K562 (cell line): ENCODE measurements around the gene EIF1B. TPM values are rescaled to one million over a fixed set of nuclear protein-coding genes. Genes with fewer than 3 reads are reported as not detected.

ENCODE experiments used
- AFF4 ChIP-seq: sonication (generic); formaldehyde crosslinking; IDR thresholded peaks from 2 replicates; pipeline ENCODE4 v1.8.0; 2023; ENCODE audit warnings: mild to moderate bottlenecking, missing genetic modification reagents
- ARHGAP35 ChIP-seq: fragments of 450-650 bp; IDR thresholded peaks from 2 replicates; pipeline ENCODE4 v1.6.1; 2018; ENCODE audit not compliant: partially characterized antibody
- ATF3 ChIP-seq, 2 experiments: fragments of 450-650 bp in 1 of 2; sonication (generic) in 1 of 2; formaldehyde crosslinking in 1 of 2; IDR thresholded peaks in 1 of 2; conservative IDR thresholded peaks in 1 of 2; 2 replicates each; pipeline versions ENCODE4 v1.6.1 to v1.8.1; 2016 to 2023; ENCODE audit warnings: mild to moderate bottlenecking in 2 of 2, moderate library complexity in 2 of 2, inconsistent platforms in 1 of 2, missing genetic modification reagents in 1 of 2
- ATF4 ChIP-seq: fragments of 450-650 bp; formaldehyde crosslinking; IDR thresholded peaks from 2 replicates; pipeline ENCODE4 v1.4.0; 2022; ENCODE audit warnings: mild to moderate bottlenecking, moderate library complexity
- EZH2 ChIP-seq: IDR thresholded peaks from 2 replicates; pipeline ENCODE4 v1.6.1; 2012; ENCODE audit warnings: low read depth, mild to moderate bottlenecking, inconsistent platforms, low read length, borderline replicate concordance
- KDM5B ChIP-seq: fragments of 200-600 bp; sonication (generic); IDR thresholded peaks from 2 replicates; pipeline ENCODE4 v1.6.1; 2012; ENCODE audit warnings: low read depth, mild to moderate bottlenecking, moderate library complexity, low read length, control low read depth, inconsistent platforms; ENCODE audit not compliant: insufficient replicate concordance
- SOX6 ChIP-seq: fragments of 450-650 bp; IDR thresholded peaks from 2 replicates; pipeline ENCODE4 v1.6.1; 2014; ENCODE audit warnings: mild to moderate bottlenecking
- SRSF9 ChIP-seq: fragments of 200-400 bp; formaldehyde crosslinking; IDR thresholded peaks from 2 replicates; pipeline ENCODE4 v1.6.1; 2017; ENCODE audit warnings: low read depth, low read length, borderline replicate concordance
- TCF7 ChIP-seq: sonication (generic); IDR thresholded peaks from 2 replicates; pipeline ENCODE4 v1.6.1; 2016; ENCODE audit warnings: antibody characterized with exemption, borderline replicate concordance
- ZBTB34 ChIP-seq: fragments of 250-450 bp; sonication (Bioruptor Pico); IDR thresholded peaks from 2 replicates; pipeline ENCODE4 v1.8.0; 2021; ENCODE audit warnings: mild to moderate bottlenecking, moderate library complexity
- ZNF133 ChIP-seq: fragments of 250-450 bp; sonication (Bioruptor Pico); IDR thresholded peaks from 2 replicates; pipeline ENCODE4 v1.4.0; 2020; ENCODE audit warnings: mild to moderate bottlenecking
- ZNF311 ChIP-seq: fragments of 250-450 bp; sonication (Bioruptor Pico); IDR thresholded peaks from 2 replicates; pipeline ENCODE4 v1.4.0; 2020; ENCODE audit warnings: mild to moderate bottlenecking, moderate library complexity
- ZNF639 ChIP-seq, 2 experiments: fragments of 200-800 bp in 1 of 2; sonication (Bioruptor generic) in 1 of 2; sonication (generic) in 1 of 2; formaldehyde crosslinking in 1 of 2; IDR thresholded peaks in 1 of 2; conservative IDR thresholded peaks in 1 of 2; 2 replicates each; pipeline versions ENCODE4 v1.5.0 to v1.6.1; 2016 to 2020; ENCODE audit warnings: missing compliant biosample characterization in 1 of 2, missing genetic modification characterization in 1 of 2, missing genetic modification reagents in 1 of 2
- ZNF699 ChIP-seq: fragments of 250-450 bp; sonication (Bioruptor Pico); IDR thresholded peaks from 2 replicates; pipeline ENCODE4 v1.8.0; 2021; ENCODE audit warnings: mild to moderate bottlenecking, moderate library complexity; ENCODE audit not compliant: insufficient replicate concordance
- ZNF766 ChIP-seq: fragments of 200-800 bp; sonication (Bioruptor generic); conservative IDR thresholded peaks from 2 replicates; pipeline ENCODE4 v1.6.1; 2016; ENCODE audit warnings: missing genetic modification characterization, missing compliant biosample characterization
- polyA plus RNA-seq, 8 experiments: library from polyadenylated mRNA; depleted of rRNA in 4 of 8; stranded (reverse) in 5 of 8; unstranded in 3 of 8; fragments of >200 nt; fragmentation: Nextera tagmentation in 2 of 8; fragmentation: Illumina TruSeq in 1 of 8; extraction: Ambion mirVana in 2 of 8; extraction: Trizol in 1 of 8; gene quantifications; 2 replicates each; pipeline versions ENCODE4 v1.2.1 to v1.2.3, GENCODE V29; 2011 to 2014; ENCODE audit warnings: inconsistent platforms in 1 of 8, missing spikeins in 1 of 8
- total RNA-seq, 7 experiments: library from RNA; depleted of rRNA in 6 of 7; stranded (reverse); fragments of >200 nt in 6 of 7; fragmentation: Illumina TruSeq in 2 of 7; extraction: Trizol in 2 of 7; gene quantifications; 2 replicates each; pipeline versions ENCODE4 v1.2.1 to v1.2.3, GENCODE V29; 2011 to 2021; ENCODE audit warnings: low replicate concordance in 1 of 7

The EIF1B gene
- total and polyA plus RNA-seq, 9 of the 15 experiments (the other 6 are each of a cell fraction or from before 2014, with no cell fraction given), result 18.1 to 184 (median 78.9) TPM

- TF ChIP-seq ZNF639 (CRISPR knock-in tag; conservative IDR thresholded peaks at IDR 0.05 in 1 of 2, IDR thresholded peaks at IDR 0.05 in 1 of 2) (0 out of 4 replicates have a peak, but pooled peaks of 1 of the 2 experiments have one; percentile 22), ZNF699 (CRISPR knock-in tag) (no peak), ATF3 (IDR thresholded peaks at IDR 0.05) (peak; percentile 92), ATF3 (CRISPR knock-in tag; conservative IDR thresholded peaks at IDR 0.05) (no peak), KDM5B (no peak), SRSF9 (no peak), ARHGAP35 (no peak), ATF4 (0 out of 2 replicates have a peak, but pooled peaks have one; percentile 16), TCF7 (no peak), ZNF766 (CRISPR knock-in tag) (no peak), ZNF133 (CRISPR knock-in tag) (no peak), ZNF311 (CRISPR knock-in tag) (no peak), EZH2 (no peak), SOX6 (no peak), AFF4 (CRISPR knock-in tag) (no peak), ZBTB34 (no peak)
Observed at GRCh38 chr3:40292637-40293349, 16.7 kb upstream of the EIF1B start (continued).
